Liver (tissue), 9 donors: ENCODE data around the gene UBFD1. TPM values are rescaled to one million over a fixed set of nuclear protein-coding genes. Genes with fewer than 3 reads are reported as not detected.

Experiments
- DNase-seq: peaks from one replicate; pipeline ENCODE4 v3.0.0-alpha.2; 2017; ENCODE audit warnings: low spot score
- H3K27ac ChIP-seq, 2 donors: one replicate each; pipeline ENCODE4 v1.7.0; 2013; ENCODE audit warnings: inconsistent platforms in 2 of 2, low read length in 2 of 2, control low read depth in 1 of 2, low read depth in 1 of 2, mild to moderate bottlenecking in 1 of 2
- H3K27me3 ChIP-seq, 4 donors: one replicate each; pipeline versions ENCODE4 v1.6.1 to v1.7.0; 2013; ENCODE audit warnings: low read length in 3 of 4, inconsistent platforms in 1 of 4, mild to moderate bottlenecking in 1 of 4, moderate library complexity in 1 of 4; ENCODE audit not compliant: control insufficient read depth in 4 of 4, insufficient read depth in 4 of 4
- H3K36me3 ChIP-seq, 4 donors: one replicate each; pipeline versions ENCODE4 v1.6.1 to v1.7.0; 2013; ENCODE audit warnings: low read length in 3 of 4, mild to moderate bottlenecking in 3 of 4, low read depth in 1 of 4, moderate library complexity in 1 of 4; ENCODE audit not compliant: control insufficient read depth in 4 of 4, insufficient read depth in 3 of 4
- H3K4me1 ChIP-seq, 4 donors: one replicate each; pipeline versions ENCODE4 v1.6.1 to v1.7.0; 2013; ENCODE audit warnings: low read length in 3 of 4, mild to moderate bottlenecking in 3 of 4, moderate library complexity in 1 of 4; ENCODE audit not compliant: control insufficient read depth in 4 of 4, insufficient read depth in 4 of 4
- H3K4me3 ChIP-seq, 3 donors: one replicate each; pipeline versions ENCODE4 v1.6.1 to v1.7.0; 2013; ENCODE audit warnings: low read length in 3 of 3, control low read depth in 1 of 3, low read depth in 1 of 3, mild to moderate bottlenecking in 1 of 3
- H3K9ac ChIP-seq, 2 donors: one replicate each; pipeline ENCODE4 v1.7.0; 2013; ENCODE audit warnings: low read length in 2 of 2, mild to moderate bottlenecking in 2 of 2, moderate library complexity in 2 of 2, control low read depth in 1 of 2, low read depth in 1 of 2
- H3K9me3 ChIP-seq, 4 donors: one replicate each; pipeline versions ENCODE4 v1.6.1 to v1.7.0; 2013; ENCODE audit warnings: low read length in 3 of 4; ENCODE audit not compliant: control insufficient read depth in 4 of 4
- EGR1 ChIP-seq, 2 donors: IDR thresholded peaks; 2 replicates each; pipeline ENCODE4 v1.6.1; 2016 to 2018; ENCODE audit warnings: antibody characterized with exemption in 2 of 2, low read depth in 2 of 2
- FOXA1 ChIP-seq: IDR thresholded peaks from 2 replicates; pipeline ENCODE4 v1.6.1; 2016; ENCODE audit warnings: antibody characterized with exemption
- FOXA2 ChIP-seq: IDR thresholded peaks from 2 replicates; pipeline ENCODE4 v1.6.1; 2016; ENCODE audit warnings: antibody characterized with exemption
- GABPA ChIP-seq, 2 donors: IDR thresholded peaks in 1 of 2; conservative IDR thresholded peaks in 1 of 2; 2 replicates each; pipeline ENCODE4 v1.6.1; 2016; ENCODE audit warnings: antibody characterized with exemption in 2 of 2, mild to moderate bottlenecking in 1 of 2, moderate library complexity in 1 of 2
- HNF4A ChIP-seq, 2 donors: conservative IDR thresholded peaks; 2 replicates each; pipeline ENCODE4 v1.6.1; 2016; ENCODE audit warnings: antibody characterized with exemption in 2 of 2, mild to moderate bottlenecking in 2 of 2
- HNF4G ChIP-seq: IDR thresholded peaks from 2 replicates; pipeline ENCODE4 v1.6.1; 2016; ENCODE audit warnings: antibody characterized with exemption
- JUND ChIP-seq, 2 donors: IDR thresholded peaks; 2 replicates each; pipeline ENCODE4 v1.6.1; 2016; ENCODE audit warnings: antibody characterized with exemption in 2 of 2
- NR2F2 ChIP-seq: IDR thresholded peaks from 2 replicates; pipeline ENCODE4 v1.6.1; 2016; ENCODE audit warnings: antibody characterized with exemption
- RAD21 ChIP-seq, 2 donors: IDR thresholded peaks; 2 replicates each; pipeline ENCODE4 v1.6.1; 2016; ENCODE audit warnings: antibody characterized with exemption in 2 of 2, mild to moderate bottlenecking in 2 of 2
- RXRA ChIP-seq, 2 donors: IDR thresholded peaks; 2 replicates each; pipeline ENCODE4 v1.6.1; 2017 to 2018; ENCODE audit warnings: antibody characterized with exemption in 2 of 2, mild to moderate bottlenecking in 1 of 2
- SP1 ChIP-seq: IDR thresholded peaks from 2 replicates; pipeline ENCODE4 v1.6.1; 2018; ENCODE audit warnings: antibody characterized with exemption, mild to moderate bottlenecking
- TAF1 ChIP-seq: conservative IDR thresholded peaks from 2 replicates; pipeline ENCODE4 v1.6.1; 2016; ENCODE audit warnings: antibody characterized with exemption, mild to moderate bottlenecking
- WGBS: extraction: QIAGEN DNeasy Blood & Tissue Kit; methylation state at CpG from one replicate; pipeline ENCODE4 v1.1.7; 2013; 5-methylcytosine and 5-hydroxymethylcytosine counted together
- polyA plus RNA-seq, 2 donors: library from polyadenylated mRNA; stranded (reverse) in 1 of 2; unstranded in 1 of 2; fragments of 200-250 nt in 1 of 2; fragments of >200 nt in 1 of 2; fragmentation: Nextera tagmentation in 1 of 2; extraction: Ambion mirVana in 1 of 2; gene quantifications; one replicate each; pipeline versions ENCODE4 v1.2.1 to v1.2.3, GENCODE V29; 2013 to 2015
- total RNA-seq, 2 donors: library from RNA; depleted of rRNA; stranded (reverse); fragments of >200 nt; gene quantifications; one replicate each; pipeline ENCODE4 v1.2.3, GENCODE V29; 2014
- TF ChIP-seq, protein P1 (sequence below): IDR thresholded peaks from 2 replicates; pipeline ENCODE4 v1.6.1; 2016; ENCODE audit warnings: antibody characterized with exemption
- TF ChIP-seq, protein P2 (sequence below): IDR thresholded peaks from 2 replicates; pipeline ENCODE4 v1.6.1; 2016; ENCODE audit warnings: antibody characterized with exemption
- TF ChIP-seq, protein P3 (sequence below): fragments of 150-350 bp; IDR thresholded peaks from 2 replicates; pipeline ENCODE4 v1.5.1; 2017; ENCODE audit warnings: improper control_type of control experiment, low read depth, low read length; ENCODE audit not compliant: missing input control
- TF ChIP-seq, protein P4 (sequence below): IDR thresholded peaks from 2 replicates; pipeline ENCODE4 v1.6.1; 2016; ENCODE audit warnings: antibody characterized with exemption
- TF ChIP-seq, protein P5 (sequence below): IDR thresholded peaks from 2 replicates; pipeline ENCODE4 v1.6.1; 2016; ENCODE audit warnings: antibody characterized with exemption, mild to moderate bottlenecking
- donor health status: healthy.
- donor health status: healthy.
- donor health status: healthy.
- donor health status: healthy.
- donor health status: healthy.

Gene UBFD1
- total and polyA plus RNA-seq, 4 donors: 9.2 to 42.4 (median 25.6) TPM

DNA sequence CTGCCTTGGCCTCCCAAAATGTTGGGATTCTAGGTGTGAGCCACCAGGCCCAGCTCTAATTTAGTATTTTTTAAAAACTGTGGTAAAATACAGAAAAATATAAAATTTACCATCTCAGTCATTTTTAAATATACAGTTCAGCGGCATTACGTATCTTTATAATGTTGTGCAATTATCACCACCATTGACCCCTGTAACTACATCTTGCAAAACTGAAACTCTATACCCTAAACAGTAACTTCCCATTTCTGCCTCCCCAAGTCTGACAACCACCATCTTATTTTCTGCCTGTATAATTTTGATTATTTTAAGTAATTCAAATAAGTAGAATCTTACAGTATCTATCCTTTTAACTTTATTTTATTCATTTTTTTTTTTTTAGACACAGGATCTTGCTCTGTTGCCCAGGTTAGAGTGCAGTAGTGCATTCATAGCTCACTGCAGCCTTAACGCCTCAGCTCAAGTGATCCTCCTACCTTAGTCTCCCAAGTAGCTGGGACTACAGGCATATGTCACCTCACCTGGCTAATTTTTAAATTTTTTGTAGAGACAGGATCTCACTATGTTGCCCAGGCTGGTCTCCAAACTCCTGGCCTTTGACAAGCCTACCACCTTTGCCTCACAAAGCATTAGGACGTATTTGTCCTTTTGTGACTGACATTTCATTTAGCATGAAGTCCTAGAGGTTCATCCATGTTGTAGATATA is 36.3 kb upstream of the UBFD1 start:
- WGBS: 89% methylated on average over 4 of the region's 4 CpGs
- no peak overlapping the region for H3K27ac ChIP-seq
- H3K9ac ChIP-seq: no peak overlapping the region
- H3K4me3 ChIP-seq: no peak overlapping the region
- TF ChIP-seq HNF4G (no peak), GABPA (IDR thresholded peaks at IDR 0.05 in 1 of 2, conservative IDR thresholded peaks at IDR 0.05 in 1 of 2) (no peak), HNF4A (conservative IDR thresholded peaks at IDR 0.05) (no peak), RAD21 (IDR thresholded peaks at IDR 0.05) (no peak), EGR1 (IDR thresholded peaks at IDR 0.05; ENCODE audit: low read depth in 2 of 2) (no peak), JUND (IDR thresholded peaks at IDR 0.05) (no peak), SP1 (no peak), RXRA (IDR thresholded peaks at IDR 0.05) (no peak), FOXA2 (no peak), NR2F2 (no peak), FOXA1 (no peak), TAF1 (no peak)
- TF ChIP-seq, protein P1, sequence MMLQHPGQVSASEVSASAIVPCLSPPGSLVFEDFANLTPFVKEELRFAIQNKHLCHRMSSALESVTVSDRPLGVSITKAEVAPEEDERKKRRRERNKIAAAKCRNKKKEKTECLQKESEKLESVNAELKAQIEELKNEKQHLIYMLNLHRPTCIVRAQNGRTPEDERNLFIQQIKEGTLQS: no peak
- TF ChIP-seq, protein P2, sequence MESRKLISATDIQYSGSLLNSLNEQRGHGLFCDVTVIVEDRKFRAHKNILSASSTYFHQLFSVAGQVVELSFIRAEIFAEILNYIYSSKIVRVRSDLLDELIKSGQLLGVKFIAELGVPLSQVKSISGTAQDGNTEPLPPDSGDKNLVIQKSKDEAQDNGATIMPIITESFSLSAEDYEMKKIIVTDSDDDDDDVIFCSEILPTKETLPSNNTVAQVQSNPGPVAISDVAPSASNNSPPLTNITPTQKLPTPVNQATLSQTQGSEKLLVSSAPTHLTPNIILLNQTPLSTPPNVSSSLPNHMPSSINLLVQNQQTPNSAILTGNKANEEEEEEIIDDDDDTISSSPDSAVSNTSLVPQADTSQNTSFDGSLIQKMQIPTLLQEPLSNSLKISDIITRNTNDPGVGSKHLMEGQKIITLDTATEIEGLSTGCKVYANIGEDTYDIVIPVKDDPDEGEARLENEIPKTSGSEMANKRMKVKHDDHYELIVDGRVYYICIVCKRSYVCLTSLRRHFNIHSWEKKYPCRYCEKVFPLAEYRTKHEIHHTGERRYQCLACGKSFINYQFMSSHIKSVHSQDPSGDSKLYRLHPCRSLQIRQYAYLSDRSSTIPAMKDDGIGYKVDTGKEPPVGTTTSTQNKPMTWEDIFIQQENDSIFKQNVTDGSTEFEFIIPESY: no peak
- TF ChIP-seq, protein P3, sequence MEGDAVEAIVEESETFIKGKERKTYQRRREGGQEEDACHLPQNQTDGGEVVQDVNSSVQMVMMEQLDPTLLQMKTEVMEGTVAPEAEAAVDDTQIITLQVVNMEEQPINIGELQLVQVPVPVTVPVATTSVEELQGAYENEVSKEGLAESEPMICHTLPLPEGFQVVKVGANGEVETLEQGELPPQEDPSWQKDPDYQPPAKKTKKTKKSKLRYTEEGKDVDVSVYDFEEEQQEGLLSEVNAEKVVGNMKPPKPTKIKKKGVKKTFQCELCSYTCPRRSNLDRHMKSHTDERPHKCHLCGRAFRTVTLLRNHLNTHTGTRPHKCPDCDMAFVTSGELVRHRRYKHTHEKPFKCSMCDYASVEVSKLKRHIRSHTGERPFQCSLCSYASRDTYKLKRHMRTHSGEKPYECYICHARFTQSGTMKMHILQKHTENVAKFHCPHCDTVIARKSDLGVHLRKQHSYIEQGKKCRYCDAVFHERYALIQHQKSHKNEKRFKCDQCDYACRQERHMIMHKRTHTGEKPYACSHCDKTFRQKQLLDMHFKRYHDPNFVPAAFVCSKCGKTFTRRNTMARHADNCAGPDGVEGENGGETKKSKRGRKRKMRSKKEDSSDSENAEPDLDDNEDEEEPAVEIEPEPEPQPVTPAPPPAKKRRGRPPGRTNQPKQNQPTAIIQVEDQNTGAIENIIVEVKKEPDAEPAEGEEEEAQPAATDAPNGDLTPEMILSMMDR: no peak
- TF ChIP-seq, protein P4, sequence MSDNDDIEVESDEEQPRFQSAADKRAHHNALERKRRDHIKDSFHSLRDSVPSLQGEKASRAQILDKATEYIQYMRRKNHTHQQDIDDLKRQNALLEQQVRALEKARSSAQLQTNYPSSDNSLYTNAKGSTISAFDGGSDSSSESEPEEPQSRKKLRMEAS: no peak
- TF ChIP-seq, protein P5, sequence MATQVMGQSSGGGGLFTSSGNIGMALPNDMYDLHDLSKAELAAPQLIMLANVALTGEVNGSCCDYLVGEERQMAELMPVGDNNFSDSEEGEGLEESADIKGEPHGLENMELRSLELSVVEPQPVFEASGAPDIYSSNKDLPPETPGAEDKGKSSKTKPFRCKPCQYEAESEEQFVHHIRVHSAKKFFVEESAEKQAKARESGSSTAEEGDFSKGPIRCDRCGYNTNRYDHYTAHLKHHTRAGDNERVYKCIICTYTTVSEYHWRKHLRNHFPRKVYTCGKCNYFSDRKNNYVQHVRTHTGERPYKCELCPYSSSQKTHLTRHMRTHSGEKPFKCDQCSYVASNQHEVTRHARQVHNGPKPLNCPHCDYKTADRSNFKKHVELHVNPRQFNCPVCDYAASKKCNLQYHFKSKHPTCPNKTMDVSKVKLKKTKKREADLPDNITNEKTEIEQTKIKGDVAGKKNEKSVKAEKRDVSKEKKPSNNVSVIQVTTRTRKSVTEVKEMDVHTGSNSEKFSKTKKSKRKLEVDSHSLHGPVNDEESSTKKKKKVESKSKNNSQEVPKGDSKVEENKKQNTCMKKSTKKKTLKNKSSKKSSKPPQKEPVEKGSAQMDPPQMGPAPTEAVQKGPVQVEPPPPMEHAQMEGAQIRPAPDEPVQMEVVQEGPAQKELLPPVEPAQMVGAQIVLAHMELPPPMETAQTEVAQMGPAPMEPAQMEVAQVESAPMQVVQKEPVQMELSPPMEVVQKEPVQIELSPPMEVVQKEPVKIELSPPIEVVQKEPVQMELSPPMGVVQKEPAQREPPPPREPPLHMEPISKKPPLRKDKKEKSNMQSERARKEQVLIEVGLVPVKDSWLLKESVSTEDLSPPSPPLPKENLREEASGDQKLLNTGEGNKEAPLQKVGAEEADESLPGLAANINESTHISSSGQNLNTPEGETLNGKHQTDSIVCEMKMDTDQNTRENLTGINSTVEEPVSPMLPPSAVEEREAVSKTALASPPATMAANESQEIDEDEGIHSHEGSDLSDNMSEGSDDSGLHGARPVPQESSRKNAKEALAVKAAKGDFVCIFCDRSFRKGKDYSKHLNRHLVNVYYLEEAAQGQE: no peak
- H3K9me3 ChIP-seq: no peaks in the 10 kb centered on the region
- H3K4me1 ChIP-seq: no peaks in the 10 kb centered on the region
- no peaks in the 10 kb centered on the region for H3K27me3 ChIP-seq
- DNase-seq: no peak
- H3K36me3 ChIP-seq: peaks cover 3 to 35% (median 29%) of the 10 kb centered on the region in 4 donors
